ENCODE measurements around the gene CLEC1A. TPM values are rescaled to one million over a fixed set of nuclear protein-coding genes. Genes with fewer than 3 reads are reported as not detected.

Gene CLEC1A
- total and polyA plus RNA-seq, 7 donors = 0.96 to 3.8 (median 1.7) TPM

DNA sequence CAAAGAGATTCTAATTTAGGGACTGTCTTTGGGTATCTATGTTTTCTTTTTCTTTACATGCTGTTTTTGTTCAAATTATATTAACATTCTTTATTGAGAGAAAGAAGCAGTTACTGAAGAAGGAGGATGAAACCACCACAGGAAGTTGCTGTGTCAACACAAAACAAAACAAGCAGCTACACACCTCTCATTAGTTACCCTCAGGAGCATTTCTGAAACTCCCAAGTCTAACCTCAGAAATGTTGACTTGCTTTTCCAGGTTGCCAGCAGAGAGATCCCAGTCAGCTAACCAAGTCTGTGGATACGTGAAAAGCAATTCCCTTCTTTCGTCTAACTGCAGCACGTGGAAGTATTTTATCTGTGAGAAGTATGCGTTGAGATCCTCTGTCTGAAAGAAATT lies 33.5 kb downstream of the CLEC1A start:
- WGBS, 3 donors = 50 to 60% (median 57%) methylated on average over 4 of the region's 4 CpGs
- Histone ChIP-seq H3K4me3 (no peak overlapping the region), H3K27me3 (ENCODE audit: insufficient read depth in 3 of 3, low read length in 2 of 3) (no peaks in the 10 kb centered on the region), H3K27ac (no peak overlapping the region), H3K9me3 (no peaks in the 10 kb centered on the region), H3K4me1 (no peaks in the 10 kb centered on the region), H3K36me3 (ENCODE audit: insufficient read depth in 1 of 2, low read depth in 1 of 2) (no peaks in the 10 kb centered on the region)
- DNase-seq (no peak), ATAC-seq (no peak)
- TF ChIP-seq CTCF (IDR thresholded peaks at IDR 0.05) = no peak
- intact Hi-C loops (cut with DNase I) = no loop called here

- DNase-seq (no peak), ATAC-seq (no peak)
- Histone ChIP-seq H3K4me3 (no peak overlapping the region), H3K4me1 (no peaks in the 10 kb centered on the region), H3K36me3 (ENCODE audit: insufficient read depth in 1 of 2, low read depth in 1 of 2) (no peaks in the 10 kb centered on the region), H3K27me3 (ENCODE audit: insufficient read depth in 3 of 3, low read length in 2 of 3) (no peaks in the 10 kb centered on the region), H3K27ac (no peak overlapping the region), H3K9me3 (no peaks in the 10 kb centered on the region)
- 79 to 86% (median 83%) methylated on average over 5 of the region's 5 CpGs for WGBS, 3 donors
- intact Hi-C loops (cut with DNase I) = no loop called here
- no peak for TF ChIP-seq CTCF (IDR thresholded peaks at IDR 0.05)
Observed at GRCh38 chr12:10058387-10058786, 40.4 kb downstream of the CLEC1A start.

DNA sequence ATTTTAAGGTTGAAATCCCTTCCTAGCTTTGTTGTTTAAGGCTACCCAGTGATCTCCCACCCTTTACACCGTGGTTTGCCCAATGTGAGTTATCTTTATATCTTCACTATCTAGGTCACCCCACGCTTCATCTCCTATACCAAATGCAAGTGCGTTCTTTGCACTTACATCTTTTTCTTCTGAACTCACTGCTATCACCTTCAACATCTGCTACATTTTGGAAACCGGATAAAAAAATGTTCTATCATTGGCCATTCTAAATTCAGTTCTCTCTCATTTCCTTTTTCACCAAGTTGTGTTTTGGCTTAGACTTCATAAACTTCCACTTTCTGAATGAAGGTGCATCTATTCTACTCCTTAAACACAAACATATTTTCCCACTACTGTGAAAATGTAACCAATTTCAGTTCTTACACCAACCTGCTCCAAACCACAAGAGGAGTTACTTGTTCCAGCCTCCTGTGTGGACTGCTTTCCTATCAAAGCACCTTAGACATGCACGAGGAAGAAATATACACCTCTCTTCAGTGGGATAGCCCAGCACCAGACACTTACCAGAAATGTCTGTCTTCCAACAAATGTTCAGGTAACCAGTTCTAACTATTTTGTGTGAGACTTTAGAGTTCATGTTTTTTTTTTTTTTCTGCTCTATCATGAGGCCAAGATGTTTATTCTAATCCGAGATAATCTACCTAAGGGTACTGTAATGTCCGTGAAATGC lies 46.4 kb downstream of the CLEC1A start:
- H3K4me1 ChIP-seq = no peaks in the 10 kb centered on the region
- no peak overlapping the region for H3K27ac ChIP-seq
- no peak overlapping the region for H3K4me3 ChIP-seq
- no peak for TF ChIP-seq CTCF (IDR thresholded peaks at IDR 0.05)
- no peak for DNase-seq
- intact Hi-C loops (cut with DNase I) = no loop called here
- H3K36me3 ChIP-seq (ENCODE audit: insufficient read depth in 1 of 2, low read depth in 1 of 2) = no peaks in the 10 kb centered on the region
- ATAC-seq = no peak
- no peaks in the 10 kb centered on the region for H3K27me3 ChIP-seq (ENCODE audit: insufficient read depth in 3 of 3, low read length in 2 of 3)
- WGBS, 3 donors = 74 to 78% (median 76%) methylated on average over 7 of the region's 7 CpGs
- no peaks in the 10 kb centered on the region for H3K9me3 ChIP-seq

GRCh38 chr12:10048526-10048925 lies 50.3 kb downstream of the CLEC1A start:
- H3K4me1 ChIP-seq = no peaks in the 10 kb centered on the region
- DNase-seq (no peak), ATAC-seq (no peak)
- no peaks in the 10 kb centered on the region for H3K9me3 ChIP-seq
- H3K27me3 ChIP-seq (ENCODE audit: insufficient read depth in 3 of 3, low read length in 2 of 3) = no peaks in the 10 kb centered on the region
- H3K36me3 ChIP-seq (ENCODE audit: insufficient read depth in 1 of 2, low read depth in 1 of 2) = no peaks in the 10 kb centered on the region
- H3K4me3 ChIP-seq = no peak overlapping the region
- TF ChIP-seq CTCF (IDR thresholded peaks at IDR 0.05) = no peak
- H3K27ac ChIP-seq = no peak overlapping the region
- 68 to 75% (median 74%) methylated on average over 3 of the region's 3 CpGs for WGBS, 3 donors
- intact Hi-C loops (cut with DNase I) = no loop called here

DNA sequence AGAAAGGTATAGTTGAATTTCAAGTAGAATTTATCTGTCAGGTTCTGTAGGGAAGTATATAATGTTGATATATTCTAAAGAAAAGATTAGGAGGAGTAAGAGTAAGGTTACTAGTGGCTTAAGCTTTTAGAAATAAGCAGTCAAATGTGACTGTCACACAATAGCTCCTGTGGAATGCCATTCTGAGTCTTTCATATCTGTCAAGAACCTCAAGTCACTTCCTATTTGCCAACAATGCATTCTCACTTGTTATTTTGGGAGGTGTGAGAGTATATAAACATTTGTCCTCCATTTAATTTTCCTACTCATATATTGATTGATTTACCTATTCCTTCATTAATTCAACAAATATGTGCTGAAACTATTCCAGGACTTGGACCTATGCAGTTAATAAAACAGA lies 56.6 kb downstream of the CLEC1A start:
- no peak for DNase-seq
- no peaks in the 10 kb centered on the region for H3K36me3 ChIP-seq (ENCODE audit: insufficient read depth in 1 of 2, low read depth in 1 of 2)
- H3K4me1 ChIP-seq = no peaks in the 10 kb centered on the region
- H3K9me3 ChIP-seq = no peaks in the 10 kb centered on the region
- H3K27ac ChIP-seq = no peak overlapping the region
- H3K27me3 ChIP-seq (ENCODE audit: insufficient read depth in 3 of 3, low read length in 2 of 3) = no peaks in the 10 kb centered on the region
- intact Hi-C loops (cut with DNase I) = no loop called here
- no peak for ATAC-seq
- H3K4me3 ChIP-seq = no peak overlapping the region
- no peak for TF ChIP-seq CTCF (IDR thresholded peaks at IDR 0.05)
